ENCODE results near the gene TRAPPC11. TPM values are rescaled to one million over a fixed set of nuclear protein-coding genes. Genes with fewer than 3 reads are reported as not detected.
A peak's percentile ranks its signal among the peaks of the same experiment; 100 is the strongest.

Gene TRAPPC11
- total and polyA plus RNA-seq, 4 donors, result 7.6 to 27.9 (median 14.9) TPM

DNA sequence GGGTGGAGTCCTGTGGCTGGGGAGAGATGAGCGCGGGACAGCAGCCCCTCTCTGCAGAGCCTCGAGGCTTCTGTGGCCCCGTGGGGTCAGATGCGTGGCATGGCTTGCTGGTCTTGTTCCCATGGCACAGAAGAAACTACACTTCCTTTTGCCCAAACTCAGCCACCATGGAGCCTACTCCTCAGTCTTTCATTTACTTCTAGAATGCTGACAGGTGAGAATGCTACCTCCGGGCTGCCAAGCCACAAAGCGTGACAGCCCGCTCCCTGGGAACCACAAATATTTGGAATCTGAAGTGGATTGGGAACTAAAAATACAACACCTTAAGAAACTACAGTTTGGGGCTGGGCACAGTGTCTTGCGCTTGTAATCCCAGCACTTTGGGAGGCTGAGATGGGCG lies 98.0 kb downstream of the TRAPPC11 start:
- Histone ChIP-seq H3K27ac (ENCODE audit: low read depth in 1 of 2, low read length in 2 of 2) (no peak overlapping the region), H3K9me3 (ENCODE audit: control insufficient read depth in 4 of 4, low read length in 3 of 4) (no peaks in the 10 kb centered on the region), H3K36me3 (ENCODE audit: control insufficient read depth in 4 of 4, insufficient read depth in 3 of 4, low read depth in 1 of 4, low read length in 3 of 4) (no peaks in the 10 kb centered on the region), H3K4me1 (ENCODE audit: control insufficient read depth in 4 of 4, insufficient read depth in 4 of 4, low read length in 3 of 4) (no peaks in the 10 kb centered on the region), H3K4me3 (ENCODE audit: low read depth in 1 of 3, low read length in 3 of 3) (no peak overlapping the region), H3K27me3 (ENCODE audit: control insufficient read depth in 4 of 4, insufficient read depth in 4 of 4, low read length in 3 of 4) (no peaks in the 10 kb centered on the region), H3K9ac (ENCODE audit: low read depth in 1 of 2, low read length in 2 of 2) (no peak overlapping the region)
- WGBS, result 93% methylated on average over 10 of the region's 10 CpGs
- TF ChIP-seq RAD21 (IDR thresholded peaks at IDR 0.05), result no peak
- TF ChIP-seq GABPA (IDR thresholded peaks at IDR 0.05 in 1 of 2, conservative IDR thresholded peaks at IDR 0.05 in 1 of 2), result no peak
- no peak for TF ChIP-seq FOXA1 (IDR thresholded peaks at IDR 0.05)
- TF ChIP-seq SP1 (IDR thresholded peaks at IDR 0.05), result no peak
- DNase-seq (ENCODE audit: low spot score), result no peak

GRCh38 chr4:183758061-183758757 lies 99.1 kb downstream of the TRAPPC11 start:
- no peak for TF ChIP-seq GABPA (IDR thresholded peaks at IDR 0.05 in 1 of 2, conservative IDR thresholded peaks at IDR 0.05 in 1 of 2)
- TF ChIP-seq RAD21 (IDR thresholded peaks at IDR 0.05), result peak; percentile 5 to 50
- no peak for TF ChIP-seq NR2F2 (IDR thresholded peaks at IDR 0.05)
- TF ChIP-seq, protein P1, sequence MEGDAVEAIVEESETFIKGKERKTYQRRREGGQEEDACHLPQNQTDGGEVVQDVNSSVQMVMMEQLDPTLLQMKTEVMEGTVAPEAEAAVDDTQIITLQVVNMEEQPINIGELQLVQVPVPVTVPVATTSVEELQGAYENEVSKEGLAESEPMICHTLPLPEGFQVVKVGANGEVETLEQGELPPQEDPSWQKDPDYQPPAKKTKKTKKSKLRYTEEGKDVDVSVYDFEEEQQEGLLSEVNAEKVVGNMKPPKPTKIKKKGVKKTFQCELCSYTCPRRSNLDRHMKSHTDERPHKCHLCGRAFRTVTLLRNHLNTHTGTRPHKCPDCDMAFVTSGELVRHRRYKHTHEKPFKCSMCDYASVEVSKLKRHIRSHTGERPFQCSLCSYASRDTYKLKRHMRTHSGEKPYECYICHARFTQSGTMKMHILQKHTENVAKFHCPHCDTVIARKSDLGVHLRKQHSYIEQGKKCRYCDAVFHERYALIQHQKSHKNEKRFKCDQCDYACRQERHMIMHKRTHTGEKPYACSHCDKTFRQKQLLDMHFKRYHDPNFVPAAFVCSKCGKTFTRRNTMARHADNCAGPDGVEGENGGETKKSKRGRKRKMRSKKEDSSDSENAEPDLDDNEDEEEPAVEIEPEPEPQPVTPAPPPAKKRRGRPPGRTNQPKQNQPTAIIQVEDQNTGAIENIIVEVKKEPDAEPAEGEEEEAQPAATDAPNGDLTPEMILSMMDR (IDR thresholded peaks at IDR 0.05; ENCODE audit: low read depth, low read length, missing input control), result peak; percentile 29
- TF ChIP-seq FOXA2 (IDR thresholded peaks at IDR 0.05), result no peak
- 51% methylated on average over 29 of the region's 29 CpGs for WGBS
- H3K27ac ChIP-seq (ENCODE audit: low read depth in 1 of 2, low read length in 2 of 2), result peak overlapping the region in 1 of 2 donors; percentile 6
- H3K4me1 ChIP-seq (ENCODE audit: control insufficient read depth in 4 of 4, insufficient read depth in 4 of 4, low read length in 3 of 4), result no peaks in the 10 kb centered on the region
- no peaks in the 10 kb centered on the region for H3K27me3 ChIP-seq (ENCODE audit: control insufficient read depth in 4 of 4, insufficient read depth in 4 of 4, low read length in 3 of 4)
- no peak overlapping the region for H3K9ac ChIP-seq (ENCODE audit: low read depth in 1 of 2, low read length in 2 of 2)
- peak; percentile 47 for DNase-seq (ENCODE audit: low spot score)
- H3K4me3 ChIP-seq (ENCODE audit: low read depth in 1 of 3, low read length in 3 of 3), result no peak overlapping the region
- no peaks in the 10 kb centered on the region for H3K36me3 ChIP-seq (ENCODE audit: control insufficient read depth in 4 of 4, insufficient read depth in 3 of 4, low read depth in 1 of 4, low read length in 3 of 4)
- no peaks in the 10 kb centered on the region for H3K9me3 ChIP-seq (ENCODE audit: control insufficient read depth in 4 of 4, low read length in 3 of 4)

DNA sequence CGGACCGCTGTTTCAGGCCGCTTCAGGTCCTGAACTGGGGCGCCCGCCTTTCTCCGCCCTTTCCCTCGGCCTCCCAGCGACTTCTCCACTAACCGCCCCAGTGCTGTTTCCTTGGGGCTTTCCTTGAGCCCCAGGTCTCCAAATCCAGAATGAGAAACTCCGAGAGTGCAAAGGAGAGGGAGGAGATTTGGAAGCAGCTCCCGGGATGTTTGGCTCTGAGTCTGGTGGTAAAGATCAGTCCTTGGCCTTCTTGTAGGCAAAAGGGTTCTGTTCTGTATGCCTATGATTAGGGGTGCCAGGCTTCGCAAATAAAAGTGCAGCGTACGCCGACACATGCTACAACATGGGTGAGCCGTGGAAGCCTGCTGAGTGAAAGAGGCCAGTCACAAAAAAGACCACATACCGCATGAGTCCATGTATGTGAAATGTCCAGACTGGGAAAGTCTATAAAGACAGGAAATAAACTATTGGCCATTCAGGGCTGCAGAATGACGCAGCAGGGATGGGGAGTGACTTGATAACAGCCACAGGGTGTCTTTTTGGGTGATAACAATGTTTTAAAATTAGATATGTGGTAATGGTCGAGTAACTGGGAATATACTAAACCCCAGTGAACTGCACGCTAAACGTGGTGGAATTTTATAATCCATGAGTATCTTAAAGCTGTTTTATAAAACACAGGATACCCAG lies 99.8 kb downstream of the TRAPPC11 start:
- H3K27ac ChIP-seq (ENCODE audit: low read depth in 1 of 2, low read length in 2 of 2), result peak overlapping the region in 1 of 2 donors; percentile 6
- H3K9me3 ChIP-seq (ENCODE audit: control insufficient read depth in 4 of 4, low read length in 3 of 4), result no peaks in the 10 kb centered on the region
- H3K4me1 ChIP-seq (ENCODE audit: control insufficient read depth in 4 of 4, insufficient read depth in 4 of 4, low read length in 3 of 4), result no peaks in the 10 kb centered on the region
- TF ChIP-seq TAF1 (conservative IDR thresholded peaks at IDR 0.05) (no peak), YY1 (IDR thresholded peaks at IDR 0.05) (no peak), RXRA (IDR thresholded peaks at IDR 0.05) (no peak), ATF3 (IDR thresholded peaks at IDR 0.05) (no peak), FOXA2 (IDR thresholded peaks at IDR 0.05) (no peak)
- TF ChIP-seq, protein P2, sequence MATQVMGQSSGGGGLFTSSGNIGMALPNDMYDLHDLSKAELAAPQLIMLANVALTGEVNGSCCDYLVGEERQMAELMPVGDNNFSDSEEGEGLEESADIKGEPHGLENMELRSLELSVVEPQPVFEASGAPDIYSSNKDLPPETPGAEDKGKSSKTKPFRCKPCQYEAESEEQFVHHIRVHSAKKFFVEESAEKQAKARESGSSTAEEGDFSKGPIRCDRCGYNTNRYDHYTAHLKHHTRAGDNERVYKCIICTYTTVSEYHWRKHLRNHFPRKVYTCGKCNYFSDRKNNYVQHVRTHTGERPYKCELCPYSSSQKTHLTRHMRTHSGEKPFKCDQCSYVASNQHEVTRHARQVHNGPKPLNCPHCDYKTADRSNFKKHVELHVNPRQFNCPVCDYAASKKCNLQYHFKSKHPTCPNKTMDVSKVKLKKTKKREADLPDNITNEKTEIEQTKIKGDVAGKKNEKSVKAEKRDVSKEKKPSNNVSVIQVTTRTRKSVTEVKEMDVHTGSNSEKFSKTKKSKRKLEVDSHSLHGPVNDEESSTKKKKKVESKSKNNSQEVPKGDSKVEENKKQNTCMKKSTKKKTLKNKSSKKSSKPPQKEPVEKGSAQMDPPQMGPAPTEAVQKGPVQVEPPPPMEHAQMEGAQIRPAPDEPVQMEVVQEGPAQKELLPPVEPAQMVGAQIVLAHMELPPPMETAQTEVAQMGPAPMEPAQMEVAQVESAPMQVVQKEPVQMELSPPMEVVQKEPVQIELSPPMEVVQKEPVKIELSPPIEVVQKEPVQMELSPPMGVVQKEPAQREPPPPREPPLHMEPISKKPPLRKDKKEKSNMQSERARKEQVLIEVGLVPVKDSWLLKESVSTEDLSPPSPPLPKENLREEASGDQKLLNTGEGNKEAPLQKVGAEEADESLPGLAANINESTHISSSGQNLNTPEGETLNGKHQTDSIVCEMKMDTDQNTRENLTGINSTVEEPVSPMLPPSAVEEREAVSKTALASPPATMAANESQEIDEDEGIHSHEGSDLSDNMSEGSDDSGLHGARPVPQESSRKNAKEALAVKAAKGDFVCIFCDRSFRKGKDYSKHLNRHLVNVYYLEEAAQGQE (IDR thresholded peaks at IDR 0.05), result no peak
- H3K36me3 ChIP-seq (ENCODE audit: control insufficient read depth in 4 of 4, insufficient read depth in 3 of 4, low read depth in 1 of 4, low read length in 3 of 4), result no peaks in the 10 kb centered on the region
- H3K27me3 ChIP-seq (ENCODE audit: control insufficient read depth in 4 of 4, insufficient read depth in 4 of 4, low read length in 3 of 4), result no peaks in the 10 kb centered on the region
- no peak overlapping the region for H3K9ac ChIP-seq (ENCODE audit: low read depth in 1 of 2, low read length in 2 of 2)
- DNase-seq (ENCODE audit: low spot score), result no peak
- 83% methylated on average over 21 of the region's 21 CpGs for WGBS
- no peak overlapping the region for H3K4me3 ChIP-seq (ENCODE audit: low read depth in 1 of 3, low read length in 3 of 3)

Data from liver (tissue), 9 donors.